IMR-90 (cell line): ENCODE data around the gene MARCHF3. TPM values are rescaled to one million over a fixed set of nuclear protein-coding genes. Genes with fewer than 3 reads are reported as not detected.

Experiments
- ATAC-seq: fragments of 200-7000 bp; cut with Tn5 transposase; 2 replicates; pipeline ENCODE4 v1.9.1; 2020; ENCODE audit warnings: low read depth, mild to moderate bottlenecking, moderate library complexity
- BruUV-seq: library from RNA; stranded (reverse); fragments of 400-500 nt; replicated peaks from 2 replicates; lab custom pipeline; 2021; lab: Mats Ljungman, UMichigan
- CTCF ChIA-PET: fragments of 300-600 bp; formaldehyde crosslinking; extraction: SDS; loops from one replicate; lab custom pipeline; 2021; ENCODE audit warnings: antibody characterized with exemption; lab: Yijun Ruan, JAX
- POLR2A ChIA-PET: fragments of 300-600 bp; sonication (Branson Sonifier 250); formaldehyde crosslinking; loops from one replicate; lab custom pipeline; 2022; ENCODE audit warnings: antibody characterized with exemption; ENCODE audit not compliant: unreplicated experiment; lab: Charles Lee
- DNase-seq: peaks from one replicate; pipeline ENCODE4 v3.0.0; 2013
- H2AFZ ChIP-seq: replicated peaks from 2 replicates; pipeline ENCODE3; 2013; ENCODE audit warnings: low read length, mild to moderate bottlenecking; ENCODE audit not compliant: poor library complexity
- H2AK5ac ChIP-seq: 2 replicates; pipeline ENCODE4 v1.6.1; 2013; ENCODE audit warnings: low read depth, low read length, inconsistent platforms
- H2AK9ac ChIP-seq: replicated peaks from 2 replicates; pipeline ENCODE3; 2013; ENCODE audit warnings: mild to moderate bottlenecking, low read depth, low read length, moderate library complexity; ENCODE audit not compliant: poor library complexity
- H2BK120ac ChIP-seq: 2 replicates; pipeline ENCODE4 v1.6.1; 2013; ENCODE audit warnings: low read depth, low read length, inconsistent platforms
- H2BK15ac ChIP-seq: 3 replicates; pipeline ENCODE4 v1.6.1; 2013; ENCODE audit warnings: low read depth, low read length, inconsistent platforms
- H2BK20ac ChIP-seq: 2 replicates; pipeline ENCODE4 v1.6.1; 2013; ENCODE audit warnings: low read depth, mild to moderate bottlenecking, inconsistent platforms, low read length, moderate library complexity
- H2BK5ac ChIP-seq: 2 replicates; pipeline ENCODE4 v1.6.1; 2013; ENCODE audit warnings: mild to moderate bottlenecking, low read depth, low read length, inconsistent platforms; ENCODE audit not compliant: poor library complexity, severe bottlenecking
- H3K14ac ChIP-seq: replicated peaks from 2 replicates; pipeline ENCODE4 v1.6.1; 2013; ENCODE audit warnings: low read depth, low read length, inconsistent platforms
- H3K18ac ChIP-seq: 2 replicates; pipeline ENCODE4 v1.6.1; 2013; ENCODE audit warnings: low read depth, low read length, control low read depth
- H3K23ac ChIP-seq: 2 replicates; pipeline ENCODE4 v1.6.1; 2013; ENCODE audit warnings: low read depth, low read length, inconsistent platforms
- H3K27ac ChIP-seq: 2 replicates; pipeline ENCODE4 v1.5.1; 2013; ENCODE audit warnings: mild to moderate bottlenecking, control low read depth, low read length; ENCODE audit not compliant: insufficient read depth
- H3K27me3 ChIP-seq: 2 replicates; pipeline ENCODE4 v1.6.1; 2013; ENCODE audit warnings: low read length; ENCODE audit not compliant: control insufficient read depth, insufficient read depth
- H3K36me3 ChIP-seq: 2 replicates; pipeline ENCODE4 v1.6.1; 2013; ENCODE audit warnings: low read length, mixed read lengths; ENCODE audit not compliant: control insufficient read depth, insufficient read depth
- H3K4ac ChIP-seq: 2 replicates; pipeline ENCODE4 v1.6.1; 2013; ENCODE audit warnings: low read depth, low read length, inconsistent platforms
- H3K4me1 ChIP-seq: 2 replicates; pipeline ENCODE4 v1.6.1; 2013; ENCODE audit warnings: low read length, mixed read lengths; ENCODE audit not compliant: control insufficient read depth, insufficient read depth
- H3K4me2 ChIP-seq: 2 replicates; pipeline ENCODE4 v1.6.1; 2013; ENCODE audit warnings: low read depth, mild to moderate bottlenecking, control low read depth, low read length, moderate library complexity
- H3K4me3 ChIP-seq: 2 replicates; pipeline ENCODE4 v1.5.1; 2013; ENCODE audit warnings: low read depth, mild to moderate bottlenecking, control low read depth, low read length, moderate library complexity; ENCODE audit not compliant: insufficient read depth
- H3K56ac ChIP-seq: 2 replicates; pipeline ENCODE4 v1.6.1; 2013; ENCODE audit warnings: low read length, inconsistent platforms; ENCODE audit not compliant: insufficient read depth; ENCODE audit errors: extremely low read depth
- H3K79me1 ChIP-seq, 2 experiments: 2 replicates each; pipeline ENCODE4 v1.6.1; 2013; ENCODE audit warnings: low read length in 2 of 2, inconsistent platforms in 1 of 2, low read depth in 1 of 2
- H3K9ac ChIP-seq: 2 replicates; pipeline ENCODE4 v1.6.1; 2013; ENCODE audit warnings: low read depth, low read length, control low read depth
- H3K9me1 ChIP-seq: 2 replicates; pipeline ENCODE4 v1.6.1; 2013; ENCODE audit warnings: low read length, inconsistent platforms; ENCODE audit not compliant: insufficient read depth
- H3K9me3 ChIP-seq: 2 replicates; pipeline ENCODE4 v1.6.1; 2013; ENCODE audit warnings: low read length; ENCODE audit not compliant: control insufficient read depth, insufficient read depth
- H4K20me1 ChIP-seq: 2 replicates; pipeline ENCODE4 v1.6.1; 2013; ENCODE audit warnings: low read length, inconsistent platforms; ENCODE audit not compliant: insufficient read depth
- H4K5ac ChIP-seq: 2 replicates; pipeline ENCODE4 v1.6.1; 2013; ENCODE audit warnings: mild to moderate bottlenecking, low read depth, low read length, control low read depth
- H4K8ac ChIP-seq, 2 experiments: 2 replicates each; pipeline ENCODE4 v1.6.1; 2013; ENCODE audit warnings: low read depth in 2 of 2, low read length in 2 of 2, control low read depth in 1 of 2, inconsistent platforms in 1 of 2
- H4K91ac ChIP-seq: 2 replicates; pipeline ENCODE4 v1.6.1; 2013; ENCODE audit warnings: low read depth, low read length, inconsistent platforms; ENCODE audit not compliant: insufficient read depth
- BHLHE40 ChIP-seq: fragments of 150-350 bp; IDR thresholded peaks from 2 replicates; pipeline ENCODE4 v1.6.1; 2016; ENCODE audit warnings: mild to moderate bottlenecking, low read depth, low read length
- CEBPB ChIP-seq: IDR thresholded peaks from 2 replicates; pipeline ENCODE4 v1.6.1; 2012; ENCODE audit warnings: low read depth, low read length, improper control_type of control experiment
- CHD1 ChIP-seq: IDR thresholded peaks from 2 replicates; pipeline ENCODE4 v1.6.1; 2012; ENCODE audit warnings: low read depth, low read length, improper control_type of control experiment
- FOS ChIP-seq: fragments of 150-350 bp; IDR thresholded peaks from 2 replicates; pipeline ENCODE4 v1.6.1; 2016; ENCODE audit warnings: low read depth, low read length
- MAFK ChIP-seq: IDR thresholded peaks from 2 replicates; pipeline ENCODE4 v1.6.1; 2012; ENCODE audit warnings: low read depth, low read length, improper control_type of control experiment
- MAZ ChIP-seq: IDR thresholded peaks from 2 replicates; pipeline ENCODE4 v1.6.1; 2012; ENCODE audit warnings: low read depth, mild to moderate bottlenecking, low read length, improper control_type of control experiment, moderate library complexity, borderline replicate concordance
- MXI1 ChIP-seq: IDR thresholded peaks from 2 replicates; pipeline ENCODE4 v1.6.1; 2012; ENCODE audit warnings: low read depth, mild to moderate bottlenecking, low read length, moderate library complexity, borderline replicate concordance
- NFE2L2 ChIP-seq: fragments of 150-350 bp; IDR thresholded peaks from 2 replicates; pipeline ENCODE4 v1.6.1; 2016; ENCODE audit warnings: low read depth, mild to moderate bottlenecking, low read length
- POLR2A ChIP-seq: IDR thresholded peaks from 2 replicates; pipeline ENCODE4 v1.6.1; 2012; ENCODE audit warnings: mild to moderate bottlenecking, low read depth, low read length
- RAD21 ChIP-seq: IDR thresholded peaks from 2 replicates; pipeline ENCODE4 v1.6.1; 2012; ENCODE audit warnings: low read length, improper control_type of control experiment
- RCOR1 ChIP-seq: IDR thresholded peaks from 2 replicates; pipeline ENCODE4 v1.6.1; 2012; ENCODE audit warnings: mild to moderate bottlenecking, low read length, improper control_type of control experiment; ENCODE audit not compliant: insufficient replicate concordance
- RFX5 ChIP-seq: IDR thresholded peaks from 2 replicates; pipeline ENCODE4 v1.8.0; 2012; ENCODE audit warnings: low read depth, mild to moderate bottlenecking, low read length, moderate library complexity
- SMC3 ChIP-seq: fragments of 150-350 bp; IDR thresholded peaks from 2 replicates; pipeline ENCODE4 v1.6.1; 2016; ENCODE audit warnings: low read depth, mild to moderate bottlenecking, antibody characterized with exemption, low read length, moderate library complexity
- WGBS, 2 experiments: methylation state at CpG; one replicate each; pipeline versions ENCODE4 v1.1.5 to v1.1.7; 2013; ENCODE audit warnings: missing lambda C conversion rate in 2 of 2; ENCODE audit not compliant: insufficient read length in 1 of 2; ENCODE audit errors: extremely low coverage in 2 of 2; 5-methylcytosine and 5-hydroxymethylcytosine counted together
- dilution Hi-C: fragments of 300-500 bp; cut with HindIII; formaldehyde crosslinking; loops from one replicate; pipeline ENCODE4 v1.14.3; 2018; ENCODE audit warnings: low sequenced_read_pairs; ENCODE audit not compliant: unreplicated experiment
- in situ Hi-C: fragments of 300-500 bp; cut with MboI; formaldehyde crosslinking; loops from 3 replicates; pipeline ENCODE4 v1.14.3; 2019; ENCODE audit warnings: low sequenced_read_pairs, inconsistent platforms, mixed read lengths
- intact Hi-C: fragments of 100-400 bp; cut with micrococcal nuclease; formaldehyde crosslinking; loops from 2 replicates; pipeline ENCODE4 v1.10.0; 2022
- polyA plus RNA-seq, 3 experiments: library from polyadenylated mRNA; depleted of rRNA; stranded (reverse); fragments of >200 nt; gene quantifications; 2 replicates each; pipeline ENCODE4 v1.2.3, GENCODE V29; 2012; ENCODE audit warnings: low replicate concordance in 1 of 3
- total RNA-seq: library from RNA; depleted of rRNA; stranded (reverse); fragments of >200 nt; gene quantifications from 2 replicates; pipeline ENCODE4 v1.2.3, GENCODE V29; 2012
- TF ChIP-seq, protein P1 (sequence below): fragments of 150-350 bp; IDR thresholded peaks from 2 replicates; pipeline ENCODE4 v1.6.1; 2017; ENCODE audit warnings: mild to moderate bottlenecking, antibody characterized with exemption, low read length, low read depth
- TF ChIP-seq, protein P2 (sequence below): conservative IDR thresholded peaks from 2 replicates; pipeline ENCODE4 v1.5.1; 2012; ENCODE audit warnings: mild to moderate bottlenecking, low read depth, low read length, improper control_type of control experiment
- TF ChIP-seq, protein P3 (sequence below): fragments of 150-350 bp; IDR thresholded peaks from 2 replicates; pipeline ENCODE4 v1.6.1; 2016; ENCODE audit warnings: low read depth, mild to moderate bottlenecking, low read length, moderate library complexity, borderline replicate concordance

MARCHF3 gene
- total and polyA plus RNA-seq, 2 of the 4 experiments (the other 2 are of a cell fraction): 11.2 to 18.8 TPM

DNA sequence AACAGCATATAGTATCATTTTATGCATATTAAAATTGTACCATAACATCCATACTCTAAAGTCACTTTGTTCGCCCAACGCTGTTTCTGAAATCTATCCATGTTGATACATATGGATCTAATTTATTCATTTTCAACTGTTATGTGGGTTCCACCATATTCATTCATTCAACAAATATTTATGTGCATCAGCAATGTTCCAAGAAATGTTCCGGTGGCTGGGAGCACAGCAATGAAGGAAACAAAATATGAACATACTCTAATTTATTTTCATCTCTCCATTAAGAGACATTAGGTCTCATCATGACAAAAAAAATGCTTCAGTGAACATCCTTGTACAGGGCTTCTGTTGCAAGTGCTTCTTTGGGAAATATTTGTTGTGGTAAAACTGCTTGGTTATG lies 75.4 kb downstream of the MARCHF3 start:
- Histone ChIP-seq H3K9ac (no peak overlapping the region), H3K4me3 (no peak overlapping the region), H3K4ac (no peak overlapping the region), H3K4me2 (no peak overlapping the region), H3K18ac (no peak overlapping the region), H3K14ac (no peak overlapping the region), H2AFZ (no peak overlapping the region), H2BK15ac (no peak overlapping the region), H2BK5ac (no peak overlapping the region), H4K91ac (no peak overlapping the region), H2AK9ac (no peak overlapping the region), H2AK5ac (no peak overlapping the region), H2BK120ac (no peak overlapping the region), H3K27ac (no peak overlapping the region), H3K56ac (no peak overlapping the region), H3K23ac (no peak overlapping the region), H2BK20ac (no peak overlapping the region), H4K5ac (no peak overlapping the region), H4K8ac (no peak overlapping the region), H4K20me1 (no peaks in the 10 kb centered on the region), H3K9me1 (no peaks in the 10 kb centered on the region), H3K27me3 (no peaks in the 10 kb centered on the region), H3K36me3 (no peaks in the 10 kb centered on the region), H3K79me1 (peaks cover 0 to 7% of the 10 kb centered on the region in 2 experiments; a peak in 3 of 4 replicates), H3K9me3 (no peaks in the 10 kb centered on the region), H3K4me1 (no peaks in the 10 kb centered on the region)
- no CpG with 5 or more reads among the region's 3 CpGs for WGBS, 2 experiments
- ChIA-PET CTCF (no interaction called here), POLR2A (no interaction called here)
- ATAC-seq (no peak), DNase-seq (no peak)
- dilution Hi-C loops (no loop called here), in situ Hi-C loops (no loop called here), intact Hi-C loops (no loop called here)
- no peak for TF ChIP-seq FOS
- TF ChIP-seq MAFK: no peak
- no peak for TF ChIP-seq MAZ
- TF ChIP-seq, protein P1, sequence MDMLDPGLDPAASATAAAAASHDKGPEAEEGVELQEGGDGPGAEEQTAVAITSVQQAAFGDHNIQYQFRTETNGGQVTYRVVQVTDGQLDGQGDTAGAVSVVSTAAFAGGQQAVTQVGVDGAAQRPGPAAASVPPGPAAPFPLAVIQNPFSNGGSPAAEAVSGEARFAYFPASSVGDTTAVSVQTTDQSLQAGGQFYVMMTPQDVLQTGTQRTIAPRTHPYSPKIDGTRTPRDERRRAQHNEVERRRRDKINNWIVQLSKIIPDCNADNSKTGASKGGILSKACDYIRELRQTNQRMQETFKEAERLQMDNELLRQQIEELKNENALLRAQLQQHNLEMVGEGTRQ: no peak
- no peak for TF ChIP-seq RFX5
- TF ChIP-seq MXI1: no peak
- TF ChIP-seq, protein P2, sequence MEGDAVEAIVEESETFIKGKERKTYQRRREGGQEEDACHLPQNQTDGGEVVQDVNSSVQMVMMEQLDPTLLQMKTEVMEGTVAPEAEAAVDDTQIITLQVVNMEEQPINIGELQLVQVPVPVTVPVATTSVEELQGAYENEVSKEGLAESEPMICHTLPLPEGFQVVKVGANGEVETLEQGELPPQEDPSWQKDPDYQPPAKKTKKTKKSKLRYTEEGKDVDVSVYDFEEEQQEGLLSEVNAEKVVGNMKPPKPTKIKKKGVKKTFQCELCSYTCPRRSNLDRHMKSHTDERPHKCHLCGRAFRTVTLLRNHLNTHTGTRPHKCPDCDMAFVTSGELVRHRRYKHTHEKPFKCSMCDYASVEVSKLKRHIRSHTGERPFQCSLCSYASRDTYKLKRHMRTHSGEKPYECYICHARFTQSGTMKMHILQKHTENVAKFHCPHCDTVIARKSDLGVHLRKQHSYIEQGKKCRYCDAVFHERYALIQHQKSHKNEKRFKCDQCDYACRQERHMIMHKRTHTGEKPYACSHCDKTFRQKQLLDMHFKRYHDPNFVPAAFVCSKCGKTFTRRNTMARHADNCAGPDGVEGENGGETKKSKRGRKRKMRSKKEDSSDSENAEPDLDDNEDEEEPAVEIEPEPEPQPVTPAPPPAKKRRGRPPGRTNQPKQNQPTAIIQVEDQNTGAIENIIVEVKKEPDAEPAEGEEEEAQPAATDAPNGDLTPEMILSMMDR: no peak
- TF ChIP-seq, protein P3, sequence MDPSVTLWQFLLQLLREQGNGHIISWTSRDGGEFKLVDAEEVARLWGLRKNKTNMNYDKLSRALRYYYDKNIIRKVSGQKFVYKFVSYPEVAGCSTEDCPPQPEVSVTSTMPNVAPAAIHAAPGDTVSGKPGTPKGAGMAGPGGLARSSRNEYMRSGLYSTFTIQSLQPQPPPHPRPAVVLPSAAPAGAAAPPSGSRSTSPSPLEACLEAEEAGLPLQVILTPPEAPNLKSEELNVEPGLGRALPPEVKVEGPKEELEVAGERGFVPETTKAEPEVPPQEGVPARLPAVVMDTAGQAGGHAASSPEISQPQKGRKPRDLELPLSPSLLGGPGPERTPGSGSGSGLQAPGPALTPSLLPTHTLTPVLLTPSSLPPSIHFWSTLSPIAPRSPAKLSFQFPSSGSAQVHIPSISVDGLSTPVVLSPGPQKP: no peak
- TF ChIP-seq BHLHE40: no peak
- TF ChIP-seq CHD1: no peak
- TF ChIP-seq CEBPB: no peak
- no peak for TF ChIP-seq NFE2L2
- no peak for TF ChIP-seq SMC3
- TF ChIP-seq RAD21: no peak
- no peak for TF ChIP-seq RCOR1
- no peak for TF ChIP-seq POLR2A
- BruUV-seq: no TSS peak
